SK-N-SH (cell line): ENCODE measurements around the gene EVL. TPM values are rescaled to one million over a fixed set of nuclear protein-coding genes. Genes with fewer than 3 reads are reported as not detected.

Experiments
- CTCF ChIA-PET: fragments of 300-600, 350-600 bp; formaldehyde crosslinking; extraction: SDS; loops from one replicate; lab custom pipeline; 2021; lab: Yijun Ruan, JAX
- POLR2A ChIA-PET: fragments of 350-600 bp; sonication (Branson Sonifier 250); formaldehyde crosslinking; extraction: SDS; loops from one replicate; lab custom pipeline; 2020; ENCODE audit warnings: antibody characterized with exemption, inconsistent platforms; lab: Yijun Ruan, JAX
- DNase-seq: peaks from one replicate; pipeline ENCODE4 v3.0.0; 2012
- H2AFZ ChIP-seq: fragments of 200-600 bp; sonication (generic); 2 replicates; pipeline ENCODE4 v1.8.1; 2016; ENCODE audit warnings: antibody characterized with exemption, mild to moderate bottlenecking, low read depth
- H3F3A ChIP-seq: fragments of 200-600 bp; sonication (generic); replicated peaks from 2 replicates; pipeline ENCODE3; 2016; ENCODE audit warnings: antibody characterized with exemption, mild to moderate bottlenecking; ENCODE audit not compliant: insufficient read depth
- H3K27ac ChIP-seq, 2 experiments: fragments of 200-500 bp in 1 of 2; fragments of 200-600 bp in 1 of 2; sonication (Bioruptor generic) in 1 of 2; sonication (generic), shearing (Covaris generic) in 1 of 2; 2 replicates each; pipeline versions ENCODE4 v1.5.1 to v1.6.1; 2014 to 2016; ENCODE audit warnings: low read depth in 2 of 2, inconsistent platforms in 1 of 2, low read length in 1 of 2, mild to moderate bottlenecking in 1 of 2, mixed read lengths in 1 of 2
- H3K27me3 ChIP-seq: fragments of 200-600 bp; sonication (generic), shearing (Covaris generic); 2 replicates; pipeline ENCODE4 v1.6.1; 2016; ENCODE audit warnings: mixed run types; ENCODE audit not compliant: insufficient read depth
- H3K36me3 ChIP-seq, 2 experiments: fragments of 200-500 bp in 1 of 2; fragments of 200-600 bp in 1 of 2; sonication (Bioruptor generic) in 1 of 2; sonication (generic) in 1 of 2; replicated peaks in 1 of 2; 2 replicates each; pipeline versions ENCODE3 to v1.5.1; 2014 to 2016; ENCODE audit warnings: low read length in 1 of 2, mild to moderate bottlenecking in 1 of 2; ENCODE audit not compliant: insufficient read depth in 2 of 2, control insufficient read depth in 1 of 2
- H3K4me1 ChIP-seq, 2 experiments: fragments of 200-500 bp in 1 of 2; fragments of 200-600 bp in 1 of 2; sonication (Bioruptor generic) in 1 of 2; sonication (generic), shearing (Covaris generic) in 1 of 2; 2 replicates each; pipeline versions ENCODE4 v1.5.1 to v1.6.1; 2014 to 2016; ENCODE audit warnings: low read depth in 1 of 2, low read length in 1 of 2, mixed run types in 1 of 2; ENCODE audit not compliant: insufficient read depth in 2 of 2, control insufficient read depth in 1 of 2
- H3K4me2 ChIP-seq: fragments of 200-600 bp; sonication (generic), shearing (Covaris generic); 2 replicates; pipeline ENCODE4 v1.6.1; 2017; ENCODE audit warnings: mixed run types
- H3K4me3 ChIP-seq, 2 experiments: fragments of 200-500 bp in 1 of 2; fragments of 200-600 bp in 1 of 2; sonication (Bioruptor generic) in 1 of 2; sonication (generic), shearing (Covaris generic) in 1 of 2; 2 replicates each; pipeline versions ENCODE4 v1.5.1 to v1.8.1; 2014 to 2016; ENCODE audit warnings: low read depth in 2 of 2, inconsistent platforms in 1 of 2, low read length in 1 of 2, mild to moderate bottlenecking in 1 of 2, mixed read lengths in 1 of 2, moderate library complexity in 1 of 2
- H3K79me2 ChIP-seq: fragments of 200-600 bp; sonication (generic); 2 replicates; pipeline ENCODE4 v1.8.1; 2017; ENCODE audit warnings: mild to moderate bottlenecking; ENCODE audit not compliant: insufficient read depth
- H3K9ac ChIP-seq: fragments of 200-600 bp; sonication (generic); 2 replicates; pipeline ENCODE4 v1.6.1; 2017; ENCODE audit warnings: mixed run types
- H3K9me2 ChIP-seq: fragments of 200-600 bp; sonication (generic); 2 replicates; pipeline ENCODE4 v1.6.1; 2017; ENCODE audit warnings: mixed run types
- H3K9me3 ChIP-seq: fragments of 200-600 bp; sonication (generic); 2 replicates; pipeline ENCODE4 v1.6.1; 2017; ENCODE audit warnings: mixed run types, mild to moderate bottlenecking, moderate library complexity
- H4K20me1 ChIP-seq: fragments of 200-600 bp; sonication (generic); 2 replicates; pipeline ENCODE4 v1.6.1; 2017; ENCODE audit warnings: mild to moderate bottlenecking, mixed run types; ENCODE audit not compliant: insufficient read depth
- CTCF ChIP-seq: fragments of 200-600 bp; sonication (generic); IDR thresholded peaks from 2 replicates; pipeline ENCODE4 v1.6.1; 2017; ENCODE audit warnings: antibody characterized with exemption, mild to moderate bottlenecking, moderate library complexity
- EZH2phosphoT487 ChIP-seq: fragments of 200-600 bp; sonication (generic); IDR thresholded peaks from 2 replicates; pipeline ENCODE4 v1.6.1; 2017; ENCODE audit warnings: low read depth, mixed run types, mild to moderate bottlenecking, antibody characterized with exemption, moderate library complexity, borderline replicate concordance
- FOSL2 ChIP-seq: IDR thresholded peaks from 2 replicates; pipeline ENCODE4 v1.4.0; 2012; ENCODE audit warnings: low read depth, mild to moderate bottlenecking, moderate library complexity, borderline replicate concordance
- FOXJ3 ChIP-seq: sonication (generic); formaldehyde crosslinking; IDR thresholded peaks from 2 replicates; pipeline ENCODE4 v1.5.1; 2020; ENCODE audit warnings: mild to moderate bottlenecking, missing genetic modification reagents
- IRF3 ChIP-seq: fragments of 150-350 bp; IDR thresholded peaks from 2 replicates; pipeline ENCODE4 v1.6.1; 2016; ENCODE audit warnings: mild to moderate bottlenecking, low read depth, low read length
- JUND ChIP-seq: IDR thresholded peaks from 2 replicates; pipeline ENCODE4 v1.4.0; 2012
- MAX ChIP-seq: IDR thresholded peaks from 2 replicates; pipeline ENCODE4 v1.4.0; 2012; ENCODE audit warnings: low read depth
- MEF2A ChIP-seq: IDR thresholded peaks from 2 replicates; pipeline ENCODE4 v1.4.0; 2012; ENCODE audit warnings: low read depth, borderline replicate concordance
- MXI1 ChIP-seq: IDR thresholded peaks from 2 replicates; pipeline ENCODE4 v1.6.1; 2012; ENCODE audit warnings: mild to moderate bottlenecking, low read depth, low read length, improper control_type of control experiment
- NRF1 ChIP-seq: IDR thresholded peaks from 2 replicates; pipeline ENCODE4 v1.6.1; 2012; ENCODE audit warnings: low read depth, mild to moderate bottlenecking, low read length
- POLR2AphosphoS5 ChIP-seq: IDR thresholded peaks from 2 replicates; pipeline ENCODE4 v1.6.1; 2012; ENCODE audit warnings: low read depth, low read length
- RAD21 ChIP-seq: IDR thresholded peaks from 2 replicates; pipeline ENCODE4 v1.6.1; 2012; ENCODE audit warnings: mild to moderate bottlenecking, low read length
- RCOR1 ChIP-seq: fragments of 150-350 bp; IDR thresholded peaks from 2 replicates; pipeline ENCODE4 v1.6.1; 2017; ENCODE audit warnings: antibody characterized with exemption, low read length
- REST ChIP-seq: IDR thresholded peaks from 2 replicates; pipeline ENCODE4 v1.6.1; 2012; ENCODE audit warnings: mild to moderate bottlenecking, low read depth, low read length, moderate library complexity
- RXRA ChIP-seq: IDR thresholded peaks from 2 replicates; pipeline ENCODE4 v1.4.0; 2012; ENCODE audit warnings: low read depth, mild to moderate bottlenecking, borderline replicate concordance
- SIN3A ChIP-seq: IDR thresholded peaks from 2 replicates; pipeline ENCODE4 v1.6.1; 2012; ENCODE audit warnings: low read depth, mild to moderate bottlenecking, low read length, moderate library complexity, borderline replicate concordance
- TCF12 ChIP-seq: IDR thresholded peaks from 2 replicates; pipeline ENCODE4 v1.4.0; 2012
- TEAD4 ChIP-seq: IDR thresholded peaks from 2 replicates; pipeline ENCODE4 v1.4.0; 2012; ENCODE audit warnings: mild to moderate bottlenecking, borderline replicate concordance; ENCODE audit not compliant: insufficient read depth
- USF2 ChIP-seq: fragments of 150-350 bp; IDR thresholded peaks from 2 replicates; pipeline ENCODE4 v1.6.1; 2017; ENCODE audit warnings: antibody characterized with exemption, low read length, low read depth, borderline replicate concordance
- YY1 ChIP-seq: IDR thresholded peaks from 2 replicates; pipeline ENCODE4 v1.4.0; 2012; ENCODE audit warnings: low read depth, mild to moderate bottlenecking
- WGBS: methylation state at CpG from one replicate; pipeline ENCODE4 v1.1.6; 2017; ENCODE audit warnings: low lambda C conversion rate; 5-methylcytosine and 5-hydroxymethylcytosine counted together
- polyA plus RNA-seq, 3 experiments: library from polyadenylated mRNA; depleted of rRNA; stranded (reverse); fragments of >200 nt; gene quantifications; 2 replicates each; pipeline ENCODE4 v1.2.3, GENCODE V29; 2012

Gene EVL
- polyA plus RNA-seq, 1 of the 3 experiments (the other 2 are of a cell fraction) = 36.5 TPM

- no peaks in the 10 kb centered on the region for H3K9me3 ChIP-seq
- H2AFZ ChIP-seq = no peak overlapping the region
- no peak overlapping the region for H3K4me2 ChIP-seq
- peaks cover 7% of the 10 kb centered on the region for H3F3A ChIP-seq
- CTCF ChIA-PET = interaction anchor here (0.8 to 1.2 kb wide), 5 partner anchors 18 to 113 kb away, joined by 3 to 7 read pairs (median 3); no protein-coding TSS in a partner anchor
- no peak for DNase-seq
- TF ChIP-seq TCF12 (no peak), RXRA (no peak), FOSL2 (no peak), POLR2AphosphoS5 (no peak), RAD21 (no peak), MXI1 (no peak), TEAD4 (no peak), JUND (no peak), CTCF (no peak), NRF1 (no peak), MEF2A (no peak), USF2 (no peak), RCOR1 (no peak), IRF3 (no peak), REST (no peak), YY1 (no peak), SIN3A (no peak), EZH2phosphoT487 (no peak), FOXJ3 (CRISPR knock-in tag) (no peak), MAX (no peak)
- H3K27ac ChIP-seq = peak overlapping the region in 1 of 2 experiments; percentile 83; a peak in 1 of 4 replicates
- H3K4me3 ChIP-seq = no peak overlapping the region
- POLR2A ChIA-PET = no interaction called here
- no peaks in the 10 kb centered on the region for H4K20me1 ChIP-seq
- WGBS = 97% methylated on average over 9 of the region's 10 CpGs
- H3K9me2 ChIP-seq = no peaks in the 10 kb centered on the region
- H3K27me3 ChIP-seq = no peaks in the 10 kb centered on the region
- H3K36me3 ChIP-seq = no peaks in the 10 kb centered on the region
- peaks cover 7% of the 10 kb centered on the region; the same call in 1 of the 2 replicates for H3K79me2 ChIP-seq
- H3K4me1 ChIP-seq = peaks cover 17 to 34% of the 10 kb centered on the region in 2 experiments
- no peak overlapping the region for H3K9ac ChIP-seq
Observed at GRCh38 chr14:100078216-100078803, 13.1 kb downstream of the EVL start.
